ENCODE results near the gene PNPLA6. TPM values are rescaled to one million over a fixed set of nuclear protein-coding genes. Genes with fewer than 3 reads are reported as not detected.
A peak's percentile ranks its signal among the peaks of the same experiment; 100 is the strongest.
"Not testable (repeated sequence)": the region's sequence is repeated elsewhere in the genome, so short reads cannot be mapped to it uniquely, and the experiment has no call there.

PNPLA6 gene
- total RNA-seq, 1 donor from 2014 or later: 48.1 TPM

DNA sequence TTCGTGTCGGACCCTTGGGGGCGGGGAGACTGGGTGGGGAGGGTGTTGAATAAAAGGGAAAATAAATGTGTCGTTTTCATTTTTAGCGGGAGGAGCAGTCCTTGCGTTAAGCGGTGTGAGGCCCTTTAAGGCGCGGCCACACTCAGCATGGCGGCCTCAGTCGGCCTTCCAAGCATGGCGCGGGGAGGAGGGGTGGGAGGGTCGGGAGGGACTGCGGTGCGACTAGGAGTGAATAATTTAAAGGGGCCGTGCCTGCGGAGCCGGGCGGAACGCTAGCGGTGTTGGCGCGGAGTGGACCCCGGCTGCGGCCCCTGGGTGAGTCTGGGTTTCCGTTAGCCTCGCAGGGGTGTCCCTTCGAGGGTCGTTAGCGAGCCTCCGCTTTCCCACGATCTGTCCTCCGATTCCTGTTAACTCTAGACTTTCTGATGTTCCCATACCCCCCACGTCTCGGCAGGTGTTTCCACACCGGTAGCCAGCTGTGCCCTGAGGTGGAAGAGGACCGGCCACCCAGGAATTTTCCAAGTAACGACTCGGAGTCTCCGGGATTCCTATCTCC is 1.5 kb upstream of the PNPLA6 start:
- ATAC-seq: peak; percentile 64

DNA sequence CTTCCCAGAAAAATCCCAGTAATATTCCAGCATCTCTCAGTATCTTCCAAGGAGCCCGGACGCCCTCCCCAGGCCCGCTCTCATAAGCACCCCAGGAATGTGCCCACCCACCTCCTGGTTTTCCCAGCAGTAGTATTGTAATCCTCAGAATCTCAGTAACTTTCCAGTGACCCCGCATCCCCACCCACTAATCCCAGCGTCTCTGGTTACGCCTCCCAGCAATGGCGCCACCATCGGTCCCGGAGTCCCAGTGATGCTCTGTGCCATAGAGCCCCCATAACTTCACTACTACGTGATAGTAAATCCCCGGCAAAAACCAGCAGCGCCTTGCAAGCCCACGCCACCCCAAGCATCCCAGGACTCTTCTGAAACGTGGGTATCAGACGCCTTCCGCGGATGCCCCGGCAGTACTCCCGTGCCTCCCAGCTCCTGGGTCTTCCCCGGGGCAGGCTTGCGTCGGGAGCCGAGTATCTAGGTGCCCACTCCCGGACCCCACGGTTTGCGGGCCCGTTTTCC is 928 bp upstream of the PNPLA6 start:
- ATAC-seq: peak; percentile 10

DNA sequence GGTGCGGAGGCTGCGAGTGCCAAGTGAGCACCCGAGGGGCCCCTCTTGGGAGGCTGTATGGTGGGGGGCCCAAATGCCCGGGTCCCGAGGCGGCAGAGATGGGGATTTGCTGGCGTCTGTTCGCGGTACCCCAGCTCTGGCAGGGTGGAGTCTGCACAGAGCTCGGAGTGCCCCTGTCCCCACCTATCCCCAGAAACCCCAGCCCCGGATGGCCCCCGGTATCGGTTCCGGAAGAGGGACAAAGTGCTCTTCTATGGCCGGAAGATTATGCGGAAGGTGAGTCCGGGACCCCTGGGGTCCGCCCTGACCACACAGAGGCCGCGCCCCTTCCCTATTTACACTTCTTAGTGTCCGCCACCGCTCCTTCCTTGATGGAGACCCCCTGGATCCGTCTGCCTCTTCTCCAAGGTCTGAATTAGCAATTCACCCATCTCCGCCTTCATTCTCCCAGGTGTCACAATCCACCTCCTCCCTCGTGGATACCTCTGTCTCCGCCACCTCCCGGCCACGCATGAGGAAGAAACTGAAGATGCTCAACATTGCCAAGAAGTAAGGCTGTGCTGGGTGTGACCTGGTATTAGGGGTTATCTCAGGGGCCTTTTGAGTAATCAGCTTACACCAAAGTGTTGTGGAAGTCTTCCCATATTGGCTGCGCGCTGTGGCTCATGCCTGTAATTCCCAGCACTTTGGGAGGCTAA is 630 bp downstream of the PNPLA6 start:
- ATAC-seq: no peak

DNA sequence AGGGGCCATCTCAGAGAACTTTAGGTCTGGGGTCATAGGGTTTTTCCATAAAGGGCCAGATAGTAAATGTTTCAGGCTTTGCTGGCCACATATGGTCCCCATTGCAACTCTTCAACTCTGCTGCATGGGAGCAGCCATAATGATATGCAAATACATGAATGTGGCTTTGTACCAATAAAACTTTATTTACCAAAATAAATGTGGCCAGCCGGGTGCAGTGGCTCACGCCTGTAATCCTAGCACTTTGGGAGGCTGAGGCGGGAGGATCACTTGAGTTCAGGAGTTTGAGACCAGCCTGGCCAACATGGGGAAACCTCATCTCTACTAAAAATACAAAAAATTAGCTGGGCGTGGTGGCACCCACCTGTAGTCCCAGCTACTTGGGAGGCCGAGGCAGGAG is 3.5 kb downstream of the PNPLA6 start:
- not testable (repeated sequence) for ATAC-seq

DNA sequence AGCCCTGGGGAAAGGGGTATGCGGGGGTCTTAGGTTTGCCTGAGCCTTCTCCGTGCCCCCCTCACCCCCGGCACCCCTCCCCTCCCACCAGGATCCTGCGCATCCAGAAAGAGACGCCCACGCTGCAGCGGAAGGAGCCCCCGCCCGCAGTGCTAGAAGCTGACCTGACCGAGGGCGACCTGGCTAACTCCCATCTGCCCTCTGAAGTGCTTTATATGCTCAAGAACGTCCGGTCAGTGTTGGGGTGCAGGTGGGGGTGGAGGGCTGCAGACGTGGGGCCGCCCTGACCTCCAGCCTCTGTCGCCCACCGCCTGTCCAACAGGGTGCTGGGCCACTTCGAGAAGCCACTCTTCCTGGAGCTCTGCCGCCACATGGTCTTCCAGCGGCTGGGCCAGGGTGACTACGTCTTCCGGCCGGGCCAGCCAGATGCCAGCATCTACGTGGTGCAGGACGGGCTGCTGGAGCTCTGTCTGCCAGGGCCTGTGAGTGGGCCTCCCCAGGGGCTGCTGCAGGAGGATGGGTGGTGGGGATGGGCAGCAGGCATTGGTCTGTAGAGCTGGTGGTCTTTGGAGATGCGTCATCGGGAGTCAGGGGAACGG is 4.4 kb downstream of the PNPLA6 start:
- ATAC-seq: no peak

DNA sequence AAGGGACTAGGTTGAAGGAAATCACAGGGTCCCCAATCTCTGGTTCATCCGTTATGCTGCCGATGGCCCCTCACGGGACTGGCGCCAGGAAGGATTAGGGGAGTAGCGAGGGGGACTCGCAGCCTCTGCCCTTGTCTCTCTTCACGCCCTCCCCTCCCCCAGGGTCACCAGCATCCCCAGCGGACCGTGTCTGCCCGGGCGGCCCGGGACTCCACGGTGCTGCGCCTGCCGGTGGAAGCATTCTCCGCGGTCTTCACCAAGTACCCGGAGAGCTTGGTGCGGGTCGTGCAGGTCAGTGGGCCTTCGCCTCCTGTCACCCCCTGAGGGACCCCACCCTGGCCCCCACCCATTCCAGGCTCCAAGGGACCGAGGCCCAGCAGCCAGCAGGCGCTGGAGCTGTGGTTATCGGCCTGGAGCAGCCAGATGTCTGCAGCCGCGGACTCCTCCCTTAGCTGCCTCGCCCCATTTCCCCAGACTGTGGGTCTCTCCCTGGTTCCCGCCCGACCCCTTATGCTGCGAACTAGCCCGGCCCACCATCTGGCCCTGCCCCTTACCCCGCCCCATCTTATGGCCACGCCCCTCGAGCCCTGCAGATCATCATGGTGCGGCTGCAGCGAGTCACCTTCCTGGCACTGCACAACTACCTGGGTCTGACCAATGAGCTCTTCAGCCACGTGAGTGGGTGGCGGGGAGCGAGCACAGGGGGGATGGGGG is 5.4 kb downstream of the PNPLA6 start:
- ATAC-seq: peak; percentile 2

DNA sequence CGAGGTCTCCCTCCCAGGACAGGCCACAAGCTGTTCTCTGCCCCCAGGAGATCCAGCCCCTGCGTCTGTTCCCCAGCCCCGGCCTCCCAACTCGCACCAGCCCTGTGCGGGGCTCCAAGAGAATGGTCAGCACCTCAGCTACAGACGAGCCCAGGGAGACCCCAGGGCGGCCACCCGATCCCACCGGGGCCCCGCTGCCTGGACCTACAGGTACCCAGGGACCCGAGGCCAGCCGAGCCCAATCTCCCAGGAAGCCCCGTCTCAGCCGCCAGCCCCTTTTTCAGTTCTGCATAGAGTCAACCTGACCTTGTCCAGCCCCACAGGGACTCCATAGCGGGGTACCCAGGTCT is 5.9 kb downstream of the PNPLA6 start:
- no peak for ATAC-seq

DNA sequence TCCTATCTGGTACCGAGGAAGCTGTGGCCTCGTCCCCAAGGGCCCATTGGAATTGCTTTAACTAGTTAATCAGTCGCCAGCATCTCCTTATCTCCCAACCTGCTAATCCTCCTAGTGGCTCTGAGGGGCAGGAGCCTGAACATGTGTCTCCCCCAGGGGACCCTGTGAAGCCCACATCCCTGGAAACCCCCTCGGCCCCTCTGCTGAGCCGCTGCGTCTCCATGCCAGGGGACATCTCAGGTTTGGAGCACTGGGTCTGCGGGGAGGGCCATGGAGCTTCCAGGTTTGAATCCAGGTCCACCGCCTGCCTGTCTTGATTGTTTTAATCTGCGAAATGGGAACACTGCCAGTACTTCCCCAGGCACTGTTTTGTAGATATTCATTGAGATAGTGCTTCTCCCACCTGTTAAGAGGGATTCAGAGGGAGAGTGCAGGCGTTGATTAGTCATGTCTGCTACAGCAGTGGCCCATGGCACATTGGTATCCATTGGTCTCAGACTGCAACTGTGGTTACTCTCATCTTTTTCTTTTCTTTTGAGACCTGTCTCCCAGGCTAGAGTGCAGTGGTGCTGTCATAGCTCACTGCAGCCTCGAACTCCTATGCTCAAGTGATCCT is 6.4 kb downstream of the PNPLA6 start:
- ATAC-seq: no peak

DNA sequence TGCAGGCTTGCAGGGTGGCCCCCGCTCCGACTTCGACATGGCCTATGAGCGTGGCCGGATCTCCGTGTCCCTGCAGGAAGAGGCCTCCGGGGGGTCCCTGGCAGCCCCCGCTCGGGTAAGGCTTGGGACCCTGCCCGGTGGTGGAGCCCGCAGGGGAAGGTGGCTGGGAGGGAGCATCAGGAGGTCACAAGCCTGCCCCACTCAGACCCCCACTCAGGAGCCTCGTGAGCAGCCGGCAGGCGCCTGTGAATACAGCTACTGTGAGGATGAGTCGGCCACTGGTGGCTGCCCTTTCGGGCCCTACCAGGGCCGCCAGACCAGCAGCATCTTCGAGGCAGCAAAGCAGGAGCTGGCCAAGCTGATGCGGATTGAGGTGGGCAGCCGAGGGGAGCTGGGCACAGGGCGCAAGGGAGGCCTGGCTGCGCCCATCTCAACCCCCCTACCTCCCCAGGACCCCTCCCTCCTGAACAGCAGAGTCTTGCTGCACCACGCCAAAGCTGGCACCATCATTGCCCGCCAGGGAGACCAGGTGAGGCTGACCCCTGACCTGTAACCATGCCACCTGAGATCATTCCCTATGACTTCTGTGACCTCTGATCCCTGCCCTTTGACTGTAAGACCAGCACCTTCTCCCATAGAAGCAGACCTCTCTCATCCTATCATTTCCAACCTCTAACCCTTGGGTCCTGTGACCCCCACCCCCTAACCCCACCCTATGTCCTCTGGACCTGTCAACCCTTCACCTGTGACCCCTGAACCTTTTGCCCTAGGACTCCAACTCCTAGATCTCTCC is 7.2 kb downstream of the PNPLA6 start:
- ATAC-seq: no peak

DNA sequence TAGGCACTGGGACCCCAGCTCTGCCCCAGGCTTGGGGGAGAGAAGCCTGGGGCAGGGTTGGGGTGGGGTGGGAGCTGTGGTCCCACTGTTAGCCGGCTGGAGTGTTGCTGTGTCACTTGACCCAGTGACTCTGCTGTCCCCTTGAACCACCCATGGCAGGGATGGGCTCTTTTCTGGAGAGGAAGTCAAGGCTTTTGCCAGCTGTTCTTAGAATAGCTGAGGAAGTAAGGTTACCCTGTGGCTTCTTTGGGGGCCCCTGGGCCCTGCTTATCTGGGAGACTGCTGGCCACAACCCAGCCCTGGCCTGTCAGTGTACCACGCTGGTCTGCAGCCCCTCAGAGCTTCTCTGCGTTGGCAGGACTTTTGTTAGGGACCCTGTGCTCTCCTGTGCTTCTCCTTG is 9.1 kb downstream of the PNPLA6 start:
- no peak for ATAC-seq

DNA sequence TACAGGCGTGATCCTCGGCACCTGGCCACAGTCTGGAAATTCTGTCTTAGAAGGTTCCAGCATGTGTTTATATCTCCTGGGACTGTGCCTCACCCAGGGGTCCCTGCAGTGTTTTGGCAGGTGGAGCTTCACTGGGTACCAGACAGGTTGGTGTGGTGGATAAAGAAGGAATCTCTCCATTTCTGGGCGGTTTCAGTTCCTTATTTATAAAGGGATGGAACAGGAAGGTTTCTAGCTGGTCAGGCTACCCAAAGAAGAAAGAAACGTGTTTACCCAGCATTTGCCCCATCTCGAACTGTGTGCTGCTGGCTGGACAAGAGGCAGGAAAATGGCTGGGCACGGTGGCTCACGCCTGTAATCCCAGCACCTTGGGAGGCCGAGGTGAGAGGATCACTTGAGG is 9.8 kb downstream of the PNPLA6 start:
- no peak for ATAC-seq

DNA sequence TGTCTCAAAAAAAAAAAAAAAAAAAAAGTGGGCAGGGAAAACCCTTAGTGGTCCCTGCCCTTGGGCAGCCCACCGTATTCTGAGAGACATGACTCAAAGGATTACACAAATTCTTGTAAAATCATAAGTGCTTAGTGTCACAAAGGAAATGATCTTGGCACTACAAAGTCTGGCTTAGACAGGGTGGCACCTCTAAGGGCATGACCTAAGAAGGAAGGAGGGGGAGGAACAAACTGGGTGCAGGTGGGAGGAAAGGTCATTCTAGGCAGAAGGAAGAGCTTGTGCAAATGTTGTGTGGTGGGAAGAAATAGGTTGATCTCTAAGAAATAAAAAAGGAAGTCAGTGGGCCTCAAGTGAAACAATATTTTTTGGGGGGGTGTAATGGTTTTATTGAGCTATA is 10.4 kb downstream of the PNPLA6 start:
- peak; percentile 52 for ATAC-seq

DNA sequence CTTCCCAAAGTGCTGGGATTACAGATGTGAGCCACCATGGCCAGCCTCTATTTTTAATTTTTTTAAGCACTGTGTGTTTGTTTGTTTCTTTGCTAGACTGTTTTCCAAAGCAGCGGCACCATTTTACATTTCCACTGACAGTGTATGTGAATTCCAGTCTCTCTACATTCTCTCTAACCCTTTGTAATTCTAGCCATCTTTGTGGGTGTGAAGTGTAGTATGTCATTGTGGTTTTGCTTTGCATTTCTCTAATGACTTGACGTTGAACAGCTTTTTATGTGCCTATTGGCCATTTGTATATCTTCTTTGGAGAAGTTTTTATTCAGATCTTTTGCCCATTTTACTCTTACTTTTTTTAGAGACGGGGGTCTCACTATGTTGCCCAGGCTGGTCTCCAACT is 11.6 kb downstream of the PNPLA6 start:
- no peak for ATAC-seq

DNA sequence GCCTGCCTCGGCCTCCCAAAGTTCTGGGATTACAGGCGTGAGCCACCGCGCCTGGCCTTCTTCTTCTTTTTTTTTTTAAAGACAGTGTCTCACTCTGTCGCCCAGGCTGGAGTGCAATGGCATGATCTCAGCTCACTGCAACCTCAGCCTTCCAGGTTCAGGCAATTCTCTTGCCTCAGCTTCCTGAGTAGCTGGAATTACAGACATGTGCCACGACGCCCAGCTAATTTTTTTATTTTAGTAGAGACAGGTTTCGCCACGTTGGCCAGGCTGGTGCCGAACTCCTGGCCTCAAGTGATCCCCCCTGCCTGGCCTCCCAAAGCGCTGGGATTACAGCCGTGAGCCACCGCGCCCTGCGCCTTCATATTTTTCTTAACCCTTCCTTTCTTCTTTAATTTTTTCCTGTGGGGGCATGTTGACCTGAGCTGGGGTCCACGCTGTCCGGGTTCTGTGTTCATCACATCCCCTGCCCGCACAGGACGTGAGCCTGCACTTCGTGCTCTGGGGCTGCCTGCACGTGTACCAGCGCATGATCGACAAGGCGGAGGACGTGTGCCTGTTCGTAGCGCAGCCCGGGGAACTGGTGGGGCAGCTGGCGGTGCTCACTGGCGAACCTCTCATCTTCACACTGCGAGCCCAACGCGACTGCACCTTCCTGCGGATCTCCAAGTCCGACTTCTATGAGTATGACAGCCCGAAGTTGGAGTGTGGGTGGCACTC is 14.1 kb downstream of the PNPLA6 start:
- no peak for ATAC-seq

DNA sequence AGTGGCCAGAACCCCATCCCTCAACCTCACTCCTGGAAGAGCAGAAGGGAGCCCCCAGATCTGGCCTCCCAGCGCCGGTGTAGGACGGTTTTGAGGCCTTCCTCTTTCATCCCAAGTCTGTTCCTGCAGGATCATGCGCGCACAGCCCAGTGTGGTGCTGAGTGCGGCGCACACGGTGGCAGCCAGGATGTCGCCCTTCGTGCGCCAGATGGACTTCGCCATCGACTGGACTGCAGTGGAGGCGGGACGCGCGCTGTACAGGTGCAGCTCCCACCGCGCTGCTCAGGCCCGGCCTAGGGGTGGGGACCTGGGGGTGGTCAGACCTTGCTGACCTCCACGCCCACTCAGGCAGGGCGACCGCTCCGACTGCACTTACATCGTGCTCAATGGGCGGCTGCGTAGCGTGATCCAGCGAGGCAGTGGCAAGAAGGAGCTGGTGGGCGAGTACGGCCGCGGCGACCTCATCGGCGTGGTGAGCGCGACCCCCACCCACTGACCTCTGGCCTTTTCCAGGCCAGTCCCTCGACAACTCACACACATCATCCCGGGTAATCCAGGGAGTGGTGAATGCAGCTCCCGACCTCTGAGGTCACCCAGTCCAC is 14.8 kb downstream of the PNPLA6 start:
- peak; percentile 15 for ATAC-seq

DNA sequence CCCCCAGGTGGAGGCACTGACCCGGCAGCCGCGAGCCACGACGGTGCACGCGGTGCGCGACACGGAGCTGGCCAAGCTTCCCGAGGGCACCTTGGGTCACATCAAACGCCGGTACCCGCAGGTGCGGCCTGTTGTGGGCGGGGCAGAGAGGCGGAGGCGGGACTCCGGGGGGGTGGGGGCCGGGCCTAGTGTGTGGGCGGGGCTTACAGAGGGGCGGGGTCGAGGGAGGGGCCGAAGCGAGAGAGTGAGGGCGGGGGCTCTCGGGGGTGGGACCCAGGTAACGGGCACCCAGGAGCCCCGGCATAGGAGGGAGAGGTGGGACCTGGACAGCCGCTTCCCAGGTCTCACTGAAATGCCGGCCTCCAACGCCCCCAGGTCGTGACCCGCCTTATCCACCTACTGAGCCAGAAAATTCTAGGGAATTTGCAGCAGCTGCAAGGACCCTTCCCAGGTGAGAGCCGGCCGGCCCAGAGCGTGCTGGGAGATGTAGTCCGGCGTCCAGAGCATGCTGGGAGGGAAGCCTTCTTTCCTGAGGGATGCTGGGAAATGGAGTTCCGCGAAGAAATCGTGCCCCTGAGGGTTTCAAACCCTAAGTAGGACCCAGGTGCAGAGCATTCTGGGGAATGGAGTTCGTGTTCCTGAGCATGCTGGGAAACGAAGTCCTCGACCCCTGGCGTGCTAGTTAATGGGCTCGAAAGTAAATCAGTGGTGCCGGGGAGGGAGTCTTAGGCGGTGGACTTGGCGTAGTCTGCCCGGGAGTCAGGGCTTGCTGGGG is 15.7 kb downstream of the PNPLA6 start:
- peak; percentile 17 for ATAC-seq

DNA sequence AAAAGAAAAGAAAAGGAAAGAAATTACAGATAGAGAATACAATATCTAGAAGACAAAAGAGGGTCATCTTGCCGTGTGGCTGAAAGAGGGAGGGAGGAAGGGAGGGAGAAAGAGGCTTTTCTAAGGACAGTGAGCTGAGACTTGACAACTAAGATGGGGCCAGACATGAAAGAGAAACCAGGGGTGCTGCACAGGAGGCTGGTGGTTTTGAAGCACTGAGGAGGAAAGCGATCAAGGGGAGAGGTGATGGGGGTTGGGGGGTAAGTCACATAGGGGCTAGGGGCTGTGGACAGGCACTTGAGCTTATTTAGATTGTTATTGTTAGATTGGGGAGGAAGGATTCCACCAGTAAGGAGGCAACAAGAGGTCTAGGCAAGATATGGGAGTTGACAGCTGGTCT is 17.3 kb downstream of the PNPLA6 start:
- no peak for ATAC-seq

DNA sequence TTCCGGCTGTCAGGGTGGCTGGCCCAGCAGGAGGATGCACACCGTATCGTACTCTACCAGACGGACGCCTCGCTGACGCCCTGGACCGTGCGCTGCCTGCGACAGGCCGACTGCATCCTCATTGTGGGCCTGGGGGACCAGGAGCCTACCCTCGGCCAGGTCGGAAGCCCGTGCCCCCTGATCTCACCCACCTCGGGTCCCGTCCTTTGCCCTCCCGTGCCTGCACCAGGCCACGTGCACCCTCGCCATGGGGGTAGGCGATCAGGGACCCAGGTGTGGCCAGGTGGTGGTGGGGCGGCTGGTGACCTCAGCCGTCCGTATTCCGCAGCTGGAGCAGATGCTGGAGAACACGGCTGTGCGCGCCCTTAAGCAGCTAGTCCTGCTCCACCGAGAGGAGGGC is 19.0 kb downstream of the PNPLA6 start:
- no peak for ATAC-seq

DNA sequence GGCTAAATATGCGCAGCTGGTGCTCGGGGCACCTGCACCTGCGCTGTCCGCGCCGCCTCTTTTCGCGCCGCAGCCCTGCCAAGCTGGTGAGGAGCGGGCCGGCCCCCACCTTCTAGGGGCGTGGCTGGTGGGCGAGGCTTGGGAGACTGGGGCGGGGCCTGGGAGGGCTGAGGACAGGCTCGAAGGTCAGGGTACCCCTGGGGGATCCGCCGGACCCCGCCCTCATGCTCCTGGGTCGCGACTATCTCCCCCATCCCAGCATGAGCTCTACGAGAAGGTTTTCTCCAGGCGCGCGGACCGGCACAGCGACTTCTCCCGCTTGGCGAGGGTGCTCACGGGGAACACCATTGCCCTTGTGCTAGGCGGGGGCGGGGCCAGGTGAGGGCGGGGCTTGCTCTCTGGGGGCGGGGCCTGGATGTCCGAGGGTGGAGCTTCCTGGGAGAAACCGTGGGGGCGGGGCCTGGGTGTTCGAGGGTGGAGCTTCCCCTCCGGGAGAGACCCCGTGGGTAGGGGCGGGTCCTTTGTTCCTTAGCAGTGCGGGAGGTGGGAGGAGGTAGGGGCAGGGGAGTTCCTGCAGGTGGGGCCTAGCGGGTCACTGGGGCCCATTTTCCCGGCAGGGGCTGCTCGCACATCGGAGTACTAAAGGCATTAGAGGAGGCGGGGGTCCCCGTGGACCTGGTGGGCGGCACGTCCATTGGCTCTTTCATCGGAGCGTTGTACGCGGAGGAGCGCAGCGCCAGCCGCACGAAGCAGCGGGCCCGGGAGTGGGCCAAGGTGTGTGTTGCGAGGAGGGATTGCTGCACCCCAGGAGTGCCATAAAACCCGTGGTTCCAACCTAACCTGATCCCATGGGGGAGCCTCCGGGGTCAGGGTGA is 19.7 kb downstream of the PNPLA6 start:
- ATAC-seq: peak; percentile 5
